ENCODE measurements around the gene BLCAP.

BLCAP gene

GRCh38 chr20:37529214-37529967, 1.7 kb upstream of the BLCAP start:
- peaks cover 18% of the 10 kb centered on the region for H3K4me1 ChIP-seq (ENCODE audit: control insufficient read depth, insufficient read depth, low read length, unreplicated experiment)
- H2AFZ ChIP-seq (ENCODE audit: low read length, unreplicated experiment), result no peak overlapping the region
- no peaks in the 10 kb centered on the region for H3K27me3 ChIP-seq (ENCODE audit: insufficient read depth, low read length)
- H3K4me3 ChIP-seq (ENCODE audit: low read depth, low read length), result peak overlapping the region; percentile 80
- no peak overlapping the region for H3K27ac ChIP-seq (ENCODE audit: low read depth, low read length)
- no peaks in the 10 kb centered on the region for H3K36me3 ChIP-seq (ENCODE audit: insufficient read depth, low read length)
- peaks cover 32% of the 10 kb centered on the region for H3K79me2 ChIP-seq (ENCODE audit: control insufficient read depth, insufficient read depth, low read length, unreplicated experiment)

DNA sequence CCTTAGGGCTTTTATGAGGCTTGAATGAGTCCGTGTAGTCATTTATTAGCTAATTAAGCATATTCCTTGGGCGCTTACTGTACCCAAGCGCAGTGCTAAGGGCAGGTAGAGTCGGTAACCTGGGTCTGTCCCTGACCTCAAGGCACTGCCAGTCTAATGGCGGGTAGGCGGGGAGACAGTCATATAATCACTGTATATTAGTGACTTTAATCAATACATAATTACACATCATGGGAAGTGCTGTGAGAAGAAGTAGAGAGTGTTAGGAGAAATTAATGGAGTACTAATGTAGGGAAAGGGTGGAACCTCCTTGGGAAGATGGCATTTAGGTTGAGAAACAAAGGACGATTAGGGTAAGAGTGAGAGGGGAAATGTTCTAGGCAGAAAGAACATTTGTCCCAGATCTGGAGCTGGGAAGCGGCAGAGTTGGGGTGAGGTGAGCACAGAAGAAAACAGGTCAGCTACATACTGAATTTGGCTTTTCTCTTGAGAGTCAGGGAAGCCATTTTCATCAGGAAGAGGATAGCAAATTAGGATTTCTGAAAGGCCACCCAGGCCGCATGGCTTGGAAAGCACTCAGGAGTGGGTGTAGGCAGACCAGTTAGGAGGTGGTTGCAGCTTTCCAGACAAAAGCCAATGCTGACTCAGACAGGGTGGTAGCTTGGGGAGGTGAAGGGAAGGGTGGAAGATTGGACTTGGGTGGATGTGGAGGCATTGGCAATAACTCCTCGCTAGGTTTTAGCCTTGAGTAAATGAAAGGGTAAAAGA, 954 bp upstream of the BLCAP start:
- Histone ChIP-seq H2AFZ (ENCODE audit: low read length, unreplicated experiment) (peak overlapping the region; percentile 79), H3K4me1 (ENCODE audit: control insufficient read depth, insufficient read depth, low read length, unreplicated experiment) (peaks cover 18% of the 10 kb centered on the region), H3K36me3 (ENCODE audit: insufficient read depth, low read length) (no peaks in the 10 kb centered on the region), H3K79me2 (ENCODE audit: control insufficient read depth, insufficient read depth, low read length, unreplicated experiment) (peaks cover 40% of the 10 kb centered on the region), H3K27ac (ENCODE audit: low read depth, low read length) (no peak overlapping the region), H3K4me3 (ENCODE audit: low read depth, low read length) (peak overlapping the region; percentile 80), H3K27me3 (ENCODE audit: insufficient read depth, low read length) (no peaks in the 10 kb centered on the region)

DNA sequence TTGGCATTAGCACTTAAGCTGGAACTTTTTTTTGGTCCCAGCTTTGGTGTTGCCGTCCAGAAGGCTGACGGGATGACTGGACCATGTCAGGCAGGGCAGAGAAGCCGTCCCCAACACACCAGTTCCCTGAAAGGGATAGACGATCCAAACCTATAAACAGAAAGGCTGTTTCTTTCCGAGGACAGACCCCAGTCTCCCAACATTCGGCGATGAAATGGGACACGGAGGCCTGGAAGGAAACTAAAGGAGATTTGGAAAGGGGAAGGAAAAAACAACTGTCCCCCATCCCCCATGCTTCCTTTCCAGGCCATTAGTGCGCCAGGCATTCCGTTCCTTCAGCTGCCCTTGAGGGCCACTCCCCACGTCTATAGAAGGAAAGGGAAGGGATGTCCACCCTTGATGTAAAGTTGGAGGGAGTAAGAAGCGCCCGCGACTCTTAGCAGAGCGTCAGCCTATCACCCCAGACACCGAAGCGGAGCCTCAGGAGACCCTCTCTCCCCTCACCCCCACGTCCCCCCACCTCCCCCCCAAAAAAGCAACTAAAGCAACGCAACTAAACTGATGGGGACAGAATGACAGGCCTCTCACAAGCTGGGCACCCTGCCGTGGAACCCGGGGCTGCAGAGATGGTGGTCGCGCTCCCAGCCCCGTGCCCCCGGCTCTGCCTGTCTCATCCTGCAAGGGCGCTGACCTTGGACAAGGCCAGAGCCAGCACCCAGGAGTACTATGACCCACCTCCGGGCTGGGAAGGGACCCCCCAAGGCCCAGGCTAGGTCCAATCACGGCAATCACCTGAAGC, 638 bp downstream of the BLCAP start:
- H3K4me3 ChIP-seq (ENCODE audit: low read depth, low read length), result peak overlapping the region; percentile 80
- H2AFZ ChIP-seq (ENCODE audit: low read length, unreplicated experiment), result peak overlapping the region; percentile 81
- no peaks in the 10 kb centered on the region for H3K36me3 ChIP-seq (ENCODE audit: insufficient read depth, low read length)
- peaks cover 55% of the 10 kb centered on the region for H3K79me2 ChIP-seq (ENCODE audit: control insufficient read depth, insufficient read depth, low read length, unreplicated experiment)
- H3K27me3 ChIP-seq (ENCODE audit: insufficient read depth, low read length), result no peaks in the 10 kb centered on the region
- peak overlapping the region; percentile 84 for H3K27ac ChIP-seq (ENCODE audit: low read depth, low read length)
- peaks cover 14% of the 10 kb centered on the region for H3K4me1 ChIP-seq (ENCODE audit: control insufficient read depth, insufficient read depth, low read length, unreplicated experiment)

- Histone ChIP-seq H3K79me2 (ENCODE audit: control insufficient read depth, insufficient read depth, low read length, unreplicated experiment) (peaks cover 61% of the 10 kb centered on the region), H3K27ac (ENCODE audit: low read depth, low read length) (peak overlapping the region; percentile 84; the same call in 1 of the 2 replicates), H3K36me3 (ENCODE audit: insufficient read depth, low read length) (peaks cover 5% of the 10 kb centered on the region), H2AFZ (ENCODE audit: low read length, unreplicated experiment) (no peak overlapping the region), H3K27me3 (ENCODE audit: insufficient read depth, low read length) (no peaks in the 10 kb centered on the region), H3K4me1 (ENCODE audit: control insufficient read depth, insufficient read depth, low read length, unreplicated experiment) (peaks cover 14% of the 10 kb centered on the region), H3K4me3 (ENCODE audit: low read depth, low read length) (peak overlapping the region; percentile 80)
Observed at GRCh38 chr20:37526238-37526838, 1.3 kb downstream of the BLCAP start.

DNA sequence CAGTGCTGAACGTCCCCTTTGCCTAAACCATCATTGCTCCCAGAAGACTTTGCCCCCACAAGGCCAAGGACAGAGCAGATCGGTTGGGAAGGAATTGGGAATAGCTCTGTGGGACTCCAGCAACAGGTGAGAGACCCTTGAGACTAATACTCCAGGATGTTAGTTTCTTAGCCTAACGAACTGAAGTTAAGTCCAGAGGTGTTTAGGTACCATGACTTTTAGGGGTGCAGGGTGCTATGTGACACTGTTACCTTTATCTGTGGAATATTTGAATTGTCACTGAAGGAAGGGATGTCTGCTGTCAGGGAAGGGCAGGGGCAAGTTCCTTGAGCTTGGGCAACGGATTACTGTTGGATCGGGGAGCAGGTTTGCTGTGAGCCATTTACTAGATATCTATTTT, 1.9 kb downstream of the BLCAP start:
- no peaks in the 10 kb centered on the region for H3K27me3 ChIP-seq (ENCODE audit: insufficient read depth, low read length)
- H2AFZ ChIP-seq (ENCODE audit: low read length, unreplicated experiment), result no peak overlapping the region
- no peak overlapping the region for H3K27ac ChIP-seq (ENCODE audit: low read depth, low read length)
- H3K4me3 ChIP-seq (ENCODE audit: low read depth, low read length), result peak overlapping the region; percentile 80
- peaks cover 67% of the 10 kb centered on the region for H3K79me2 ChIP-seq (ENCODE audit: control insufficient read depth, insufficient read depth, low read length, unreplicated experiment)
- peaks cover 9% of the 10 kb centered on the region for H3K36me3 ChIP-seq (ENCODE audit: insufficient read depth, low read length)
- H3K4me1 ChIP-seq (ENCODE audit: control insufficient read depth, insufficient read depth, low read length, unreplicated experiment), result peaks cover 14% of the 10 kb centered on the region

GRCh38 chr20:37524859-37525708, 2.6 kb downstream of the BLCAP start:
- Histone ChIP-seq H3K4me1 (ENCODE audit: control insufficient read depth, insufficient read depth, low read length, unreplicated experiment) (peaks cover 14% of the 10 kb centered on the region), H2AFZ (ENCODE audit: low read length, unreplicated experiment) (no peak overlapping the region), H3K27me3 (ENCODE audit: insufficient read depth, low read length) (no peaks in the 10 kb centered on the region), H3K79me2 (ENCODE audit: control insufficient read depth, insufficient read depth, low read length, unreplicated experiment) (peaks cover 74% of the 10 kb centered on the region), H3K4me3 (ENCODE audit: low read depth, low read length) (peak overlapping the region; percentile 80; the same call in 1 of the 2 replicates), H3K36me3 (ENCODE audit: insufficient read depth, low read length) (peaks cover 9% of the 10 kb centered on the region), H3K27ac (ENCODE audit: low read depth, low read length) (no peak overlapping the region)

DNA sequence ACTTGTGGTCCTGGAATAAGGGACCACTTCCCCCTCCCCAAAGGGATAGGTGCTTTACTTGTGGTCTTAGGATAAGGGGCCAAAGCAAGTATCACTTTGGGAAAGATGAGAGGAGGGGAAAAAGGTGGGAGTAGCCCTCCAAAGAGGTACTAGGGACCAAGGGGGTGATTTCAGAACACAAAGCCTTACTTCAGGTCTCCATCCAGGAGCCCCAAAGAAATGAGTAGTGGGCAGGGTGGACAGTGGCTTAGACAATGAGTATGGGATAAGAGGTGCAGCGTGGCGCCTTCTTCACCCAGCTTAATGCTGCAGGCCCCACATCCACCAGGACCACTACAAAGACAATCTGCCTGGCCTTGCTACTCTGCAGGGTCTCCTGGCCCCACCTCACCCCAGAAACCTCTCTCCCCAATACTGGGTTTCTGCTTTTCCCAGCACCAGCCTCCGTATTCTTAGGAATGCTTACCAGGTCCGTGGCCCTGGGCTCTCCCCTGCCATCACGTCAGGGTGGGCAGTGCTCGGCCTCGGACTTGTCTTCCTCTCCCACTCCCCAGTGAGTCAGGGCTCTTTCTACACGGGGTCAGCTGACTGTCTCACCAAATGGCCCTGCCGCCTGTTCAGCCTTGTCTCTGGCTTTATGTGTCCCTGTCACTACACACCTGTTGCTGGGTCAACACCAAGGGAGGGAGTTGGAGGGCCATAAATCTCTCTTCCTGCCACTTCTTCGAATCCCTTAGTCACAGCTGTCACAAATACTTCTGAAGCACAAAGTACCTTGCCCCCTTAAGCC, 3.6 kb downstream of the BLCAP start:
- H3K36me3 ChIP-seq (ENCODE audit: insufficient read depth, low read length), result peaks cover 9% of the 10 kb centered on the region
- no peak overlapping the region for H3K27ac ChIP-seq (ENCODE audit: low read depth, low read length)
- H2AFZ ChIP-seq (ENCODE audit: low read length, unreplicated experiment), result no peak overlapping the region
- H3K27me3 ChIP-seq (ENCODE audit: insufficient read depth, low read length), result no peaks in the 10 kb centered on the region
- H3K4me3 ChIP-seq (ENCODE audit: low read depth, low read length), result no peak overlapping the region
- peaks cover 83% of the 10 kb centered on the region for H3K79me2 ChIP-seq (ENCODE audit: control insufficient read depth, insufficient read depth, low read length, unreplicated experiment)
- peaks cover 14% of the 10 kb centered on the region for H3K4me1 ChIP-seq (ENCODE audit: control insufficient read depth, insufficient read depth, low read length, unreplicated experiment)

DNA sequence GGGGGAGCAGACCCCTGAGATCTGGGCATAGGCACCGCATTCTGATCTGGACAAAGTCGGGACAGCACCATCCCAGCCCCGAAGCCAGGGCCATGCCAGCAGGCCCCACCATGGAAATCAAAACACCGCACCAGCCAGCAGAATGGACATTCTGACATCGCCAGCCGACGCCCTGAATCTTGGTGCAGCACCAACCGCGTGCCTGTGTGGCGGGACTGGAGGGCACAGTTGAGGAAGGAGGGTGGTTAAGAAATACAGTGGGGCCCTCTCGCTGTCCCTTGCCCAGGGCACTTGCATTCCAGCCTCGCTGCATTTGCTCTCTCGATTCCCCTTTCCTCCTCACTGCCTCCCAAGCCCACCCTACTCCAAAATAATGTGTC, 4.7 kb downstream of the BLCAP start:
- Histone ChIP-seq H3K27ac (ENCODE audit: low read depth, low read length) (no peak overlapping the region), H3K36me3 (ENCODE audit: insufficient read depth, low read length) (peaks cover 9% of the 10 kb centered on the region), H2AFZ (ENCODE audit: low read length, unreplicated experiment) (no peak overlapping the region), H3K79me2 (ENCODE audit: control insufficient read depth, insufficient read depth, low read length, unreplicated experiment) (peaks cover 93% of the 10 kb centered on the region), H3K27me3 (ENCODE audit: insufficient read depth, low read length) (no peaks in the 10 kb centered on the region), H3K4me1 (ENCODE audit: control insufficient read depth, insufficient read depth, low read length, unreplicated experiment) (peaks cover 14% of the 10 kb centered on the region), H3K4me3 (ENCODE audit: low read depth, low read length) (no peak overlapping the region)

- peaks cover 96% of the 10 kb centered on the region for H3K79me2 ChIP-seq (ENCODE audit: control insufficient read depth, insufficient read depth, low read length, unreplicated experiment)
- H2AFZ ChIP-seq (ENCODE audit: low read length, unreplicated experiment), result no peak overlapping the region
- H3K4me3 ChIP-seq (ENCODE audit: low read depth, low read length), result no peak overlapping the region
- H3K27me3 ChIP-seq (ENCODE audit: insufficient read depth, low read length), result no peaks in the 10 kb centered on the region
- H3K27ac ChIP-seq (ENCODE audit: low read depth, low read length), result no peak overlapping the region
- peaks cover 12% of the 10 kb centered on the region for H3K36me3 ChIP-seq (ENCODE audit: insufficient read depth, low read length)
- H3K4me1 ChIP-seq (ENCODE audit: control insufficient read depth, insufficient read depth, low read length, unreplicated experiment), result peaks cover 14% of the 10 kb centered on the region
Observed at GRCh38 chr20:37522260-37523011, 5.2 kb downstream of the BLCAP start.
